GM23338 (cell line): ENCODE results near the gene PDZD8. TPM values are rescaled to one million over a fixed set of nuclear protein-coding genes. Genes with fewer than 3 reads are reported as not detected.

Source experiments
- ATAC-seq: fragments of 200-7000 bp; cut with Tn5 transposase; 3 replicates; pipeline ENCODE4 v1.9.1; 2020
- DNase-seq: peaks from one replicate; pipeline ENCODE4 v3.0.0-alpha.2; 2015; ENCODE audit warnings: low spot score
- H2AFZ ChIP-seq: fragments of 200-600 bp; sonication (generic); 2 replicates; pipeline ENCODE4 v1.8.0; 2016; ENCODE audit warnings: antibody characterized with exemption, mild to moderate bottlenecking, moderate library complexity
- H3F3A ChIP-seq: fragments of 200-600 bp; sonication (generic); replicated peaks from 2 replicates; pipeline ENCODE4 v1.8.0; 2017; ENCODE audit warnings: antibody characterized with exemption, mixed run types, low read depth
- H3K27ac ChIP-seq: fragments of 200-600 bp; sonication (generic); 2 replicates; pipeline ENCODE4 v1.6.1; 2016; ENCODE audit warnings: low read depth
- H3K27me3 ChIP-seq: fragments of 200-600 bp; sonication (generic); 2 replicates; pipeline ENCODE4 v1.8.0; 2016; ENCODE audit warnings: mild to moderate bottlenecking, mixed run types, moderate library complexity; ENCODE audit not compliant: insufficient read depth
- H3K36me3 ChIP-seq: fragments of 200-600 bp; sonication (generic); 2 replicates; pipeline ENCODE4 v1.8.0; 2016; ENCODE audit warnings: mild to moderate bottlenecking; ENCODE audit not compliant: insufficient read depth
- H3K4me1 ChIP-seq: fragments of 200-600 bp; sonication (generic); 2 replicates; pipeline ENCODE4 v1.8.0; 2016; ENCODE audit warnings: mild to moderate bottlenecking, moderate library complexity; ENCODE audit not compliant: insufficient read depth
- H3K4me2 ChIP-seq: fragments of 200-600 bp; sonication (generic); 2 replicates; pipeline ENCODE4 v1.7.1; 2017; ENCODE audit warnings: mixed run types
- H3K4me3 ChIP-seq: fragments of 200-600 bp; sonication (generic); 2 replicates; pipeline ENCODE4 v1.6.1; 2016; ENCODE audit warnings: mixed run types
- H3K79me2 ChIP-seq: fragments of 200-600 bp; sonication (generic); replicated peaks from 2 replicates; pipeline ENCODE4 v1.8.0; 2017; ENCODE audit warnings: mild to moderate bottlenecking; ENCODE audit not compliant: insufficient read depth
- H3K9me2 ChIP-seq: fragments of 200-600 bp; sonication (generic); 2 replicates; pipeline ENCODE4 v1.8.0; 2017; ENCODE audit not compliant: insufficient read depth
- H4K20me1 ChIP-seq: fragments of 200-600 bp; sonication (generic); replicated peaks from 2 replicates; pipeline ENCODE4 v1.8.0; 2017; ENCODE audit warnings: mild to moderate bottlenecking; ENCODE audit not compliant: insufficient read depth
- H3K27ac Mint-ChIP-seq: 2 replicates; pipeline ENCODE4 v1.8.0; 2020; ENCODE audit warnings: inconsistent platforms, mild to moderate bottlenecking, moderate library complexity, mixed read lengths
- H3K27me3 Mint-ChIP-seq: 3 replicates; pipeline ENCODE4 v1.8.0; 2022; ENCODE audit warnings: low read depth, mild to moderate bottlenecking, moderate library complexity, mixed read lengths, inconsistent platforms; ENCODE audit not compliant: insufficient read depth, poor library complexity
- H3K36me3 Mint-ChIP-seq: 3 replicates; pipeline ENCODE4 v1.8.0; 2021; ENCODE audit warnings: low read depth, mild to moderate bottlenecking, inconsistent platforms, moderate library complexity, mixed read lengths
- H3K4me1 Mint-ChIP-seq: 3 replicates; pipeline ENCODE4 v1.8.0; 2020; ENCODE audit warnings: mild to moderate bottlenecking, inconsistent platforms, mixed read lengths
- H3K4me3 Mint-ChIP-seq: 3 replicates; pipeline ENCODE4 v1.8.0; 2021; ENCODE audit warnings: moderate library complexity, mild to moderate bottlenecking, inconsistent platforms, mixed read lengths
- H3K9me3 Mint-ChIP-seq: 3 replicates; pipeline ENCODE4 v1.8.0; 2020; ENCODE audit warnings: moderate library complexity, mild to moderate bottlenecking, inconsistent platforms, mixed read lengths
- CREB1 ChIP-seq: fragments of 250-450 bp; sonication (Bioruptor Pico); IDR thresholded peaks from 2 replicates; pipeline ENCODE4 v1.5.0; 2020; ENCODE audit warnings: low read depth, mild to moderate bottlenecking, moderate library complexity
- CTCF ChIP-seq, 2 experiments: fragments of 200-600 bp in 1 of 2; sonication (generic) in 1 of 2; conservative IDR thresholded peaks; 2 replicates each; pipeline versions ENCODE4 v1.5.1 to v1.6.1; 2016 to 2017; ENCODE audit warnings: antibody characterized with exemption in 2 of 2, low read depth in 2 of 2, mild to moderate bottlenecking in 2 of 2, moderate library complexity in 1 of 2
- ETS1 ChIP-seq: IDR thresholded peaks from 2 replicates; pipeline ENCODE4 v1.6.1; 2016; ENCODE audit warnings: antibody characterized with exemption
- EZH2 ChIP-seq: fragments of 200-600 bp; sonication (generic); IDR thresholded peaks from one replicate; pipeline ENCODE4 v1.8.0; 2017; ENCODE audit warnings: antibody characterized with exemption, mild to moderate bottlenecking, low read depth; ENCODE audit not compliant: unreplicated experiment
- JUNB ChIP-seq: IDR thresholded peaks from one replicate; pipeline ENCODE4 v1.6.1; 2016; ENCODE audit warnings: antibody characterized with exemption; ENCODE audit not compliant: unreplicated experiment
- NANOG ChIP-seq: IDR thresholded peaks from 2 replicates; pipeline ENCODE4 v1.6.1; 2016; ENCODE audit warnings: antibody characterized with exemption, borderline replicate concordance
- POLR2AphosphoS5 ChIP-seq: IDR thresholded peaks from 2 replicates; pipeline ENCODE4 v1.6.1; 2016; ENCODE audit warnings: antibody characterized with exemption, low read depth
- REST ChIP-seq: IDR thresholded peaks from one replicate; pipeline ENCODE4 v1.6.1; 2018; ENCODE audit warnings: antibody characterized with exemption; ENCODE audit not compliant: unreplicated experiment
- STAT1 ChIP-seq: IDR thresholded peaks from one replicate; pipeline ENCODE4 v1.6.1; 2016; ENCODE audit warnings: antibody characterized with exemption; ENCODE audit not compliant: unreplicated experiment
- ZNF114 ChIP-seq: fragments of 250-450 bp; sonication (Bioruptor Pico); IDR thresholded peaks from 2 replicates; pipeline ENCODE4 v1.5.0; 2020; ENCODE audit warnings: mild to moderate bottlenecking, moderate library complexity
- ZNF331 ChIP-seq: fragments of 250-450 bp; sonication (Bioruptor Pico); IDR thresholded peaks from 2 replicates; pipeline ENCODE4 v1.5.0; 2020; ENCODE audit warnings: low read depth, mild to moderate bottlenecking, moderate library complexity
- polyA plus RNA-seq: library from polyadenylated mRNA; unstranded; fragments of >200 nt; fragmentation: Nextera tagmentation; extraction: Ambion mirVana; gene quantifications from 2 replicates; pipeline ENCODE4 v1.2.1, GENCODE V29; 2016
- total RNA-seq: library from RNA; depleted of rRNA; stranded (reverse); fragments of >200 nt; shearing (Covaris generic); gene quantifications from 2 replicates; pipeline ENCODE4 v1.2.3, GENCODE V29; 2014

The PDZD8 gene
- total and polyA plus RNA-seq, 2 experiments from 2014 or later, result 11.4 to 28.6 TPM

- H3K27ac ChIP-seq, result no peak overlapping the region
- Mint-ChIP-seq H3K36me3 (no peaks in the 10 kb centered on the region; the same call in 1 of the 3 replicates), H3K4me3 (no peak overlapping the region), H3K27me3 (peaks cover 5% of the 10 kb centered on the region), H3K9me3 (no peaks in the 10 kb centered on the region), H3K27ac (no peak overlapping the region), H3K4me1 (peaks cover 28% of the 10 kb centered on the region)
- no peaks in the 10 kb centered on the region for H3K27me3 ChIP-seq
- H3K79me2 ChIP-seq, result no peaks in the 10 kb centered on the region
- H3K4me2 ChIP-seq, result no peak overlapping the region
- no peaks in the 10 kb centered on the region for H3K36me3 ChIP-seq
- H3K9me2 ChIP-seq, result no peaks in the 10 kb centered on the region
- H3K4me3 ChIP-seq, result no peak overlapping the region
- peaks cover 5% of the 10 kb centered on the region; the same call in 1 of the 2 replicates for H4K20me1 ChIP-seq
- no peaks in the 10 kb centered on the region for H3F3A ChIP-seq
- no peak overlapping the region for H2AFZ ChIP-seq
- DNase-seq (no peak), ATAC-seq (no peak)
- peaks cover 7% of the 10 kb centered on the region; the same call in 1 of the 2 replicates for H3K4me1 ChIP-seq
- TF ChIP-seq POLR2AphosphoS5 (no peak), NANOG (no peak), ETS1 (no peak), ZNF331 (CRISPR knock-in tag) (no peak), REST (peak; percentile 57), STAT1 (no peak)
These were observed 120.9 kb downstream of the PDZD8 start for GRCh38 chr10:117254338-117254737.

GRCh38 chr10:117253908-117254307 is 121.3 kb downstream of the PDZD8 start:
- no peak overlapping the region for H2AFZ ChIP-seq
- ATAC-seq, result no peak; the same call in 2 of the 3 replicates
- TF ChIP-seq ZNF114 (CRISPR knock-in tag) (no peak), JUNB (no peak), POLR2AphosphoS5 (no peak), EZH2 (no peak), CREB1 (CRISPR knock-in tag) (no peak), CTCF (conservative IDR thresholded peaks at IDR 0.05; ENCODE audit: low read depth in 2 of 2) (no peak), NANOG (no peak)

More at GRCh38 chr10:117253908-117254307, 121.3 kb downstream of the PDZD8 start:
- Histone ChIP-seq H3K4me2 (no peak overlapping the region), H3K27ac (no peak overlapping the region), H3F3A (no peaks in the 10 kb centered on the region), H3K36me3 (no peaks in the 10 kb centered on the region), H3K9me2 (no peaks in the 10 kb centered on the region), H3K4me1 (peaks cover 7% of the 10 kb centered on the region; the same call in 1 of the 2 replicates), H3K4me3 (no peak overlapping the region), H3K79me2 (no peaks in the 10 kb centered on the region), H3K27me3 (no peaks in the 10 kb centered on the region), H4K20me1 (peaks cover 5% of the 10 kb centered on the region; the same call in 1 of the 2 replicates)
- H3K9me3 Mint-ChIP-seq, result no peaks in the 10 kb centered on the region
- H3K36me3 Mint-ChIP-seq, result no peaks in the 10 kb centered on the region; the same call in 1 of the 3 replicates
- no peak for DNase-seq
- peaks cover 28% of the 10 kb centered on the region for H3K4me1 Mint-ChIP-seq
- H3K4me3 Mint-ChIP-seq, result no peak overlapping the region
- H3K27ac Mint-ChIP-seq, result no peak overlapping the region
- peaks cover 5% of the 10 kb centered on the region for H3K27me3 Mint-ChIP-seq
